ENCODE measurements around the gene ABCF1. TPM values are rescaled to one million over a fixed set of nuclear protein-coding genes. Genes with fewer than 3 reads are reported as not detected.

Gene ABCF1
- total and polyA plus RNA-seq, 9 of the 15 experiments (the other 6 are each of a cell fraction or from before 2014, with no cell fraction given): 41.6 to 193 (median 102) TPM

DNA sequence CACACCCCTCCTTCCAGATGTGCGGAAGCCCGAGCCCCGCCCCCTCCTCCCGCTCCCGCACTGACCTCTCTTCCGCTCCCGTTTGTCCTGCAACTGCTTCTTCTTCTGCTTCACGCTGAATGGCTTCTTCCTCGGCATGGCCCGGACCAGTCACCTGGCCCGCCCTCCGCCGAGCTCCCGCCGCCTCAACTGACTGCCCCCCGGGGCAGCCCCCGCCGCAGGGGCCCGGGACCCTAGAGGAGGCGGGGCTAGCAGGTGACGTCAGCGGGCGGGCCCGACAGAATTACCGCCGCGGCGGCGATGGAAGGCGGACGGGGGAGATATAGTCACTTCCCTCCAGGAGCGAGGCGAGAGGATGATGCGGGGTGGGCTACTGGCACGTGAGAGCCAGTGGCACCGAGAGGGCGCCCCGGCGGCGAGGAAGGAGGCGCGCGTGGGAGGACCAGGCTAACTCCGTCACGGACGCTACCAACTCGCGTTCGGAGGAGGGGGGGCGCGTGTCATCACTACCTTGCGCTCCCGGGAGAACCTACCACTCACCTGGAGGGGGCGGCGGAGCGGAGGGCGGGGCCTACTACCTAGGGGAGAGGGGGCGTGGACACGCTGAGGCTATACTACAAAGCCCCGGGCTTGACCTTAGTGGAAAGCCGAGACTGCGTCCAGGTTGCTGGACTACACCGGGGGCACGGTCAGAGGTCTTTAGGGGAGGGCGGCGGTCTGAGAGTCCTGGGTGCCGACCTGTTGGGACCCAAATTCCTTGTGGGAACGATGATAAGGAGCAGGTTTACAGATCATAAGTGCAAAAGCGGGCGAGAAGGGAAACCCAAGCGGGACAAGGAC is 15.0 kb upstream of the ABCF1 start, which contains the start of gene GNL1:
Gene GNL1, minus strand, starts transcription at position 424 of the 840 bp plus-strand sequence. Its CDS starts 286 bp downstream, at position 138.
- Histone ChIP-seq H3K9ac (ENCODE audit: insufficient read depth in 1 of 2, low read depth in 2 of 2, low read length in 2 of 2) (peak within 1 kb of the TSS; percentile 95 to 98), H3K36me3 (ENCODE audit: control insufficient read depth, insufficient read depth, low read length) (peaks cover 63% of the 10 kb centered on the region), H3K27ac (ENCODE audit: extremely low read depth, low read depth, low read length) (peak within 1 kb of the TSS; percentile 94), H3K9me1 (ENCODE audit: control insufficient read depth, insufficient read depth, low read length) (no peaks in the 10 kb centered on the region), H3K4me1 (replicated peaks in 1 of 2; ENCODE audit: control insufficient read depth in 2 of 2, insufficient read depth in 2 of 2, low read length in 2 of 2) (peaks cover 17 to 23% of the 10 kb centered on the region in 2 experiments; a peak in 4 of 5 replicates), H3K27me3 (ENCODE audit: control insufficient read depth in 2 of 2, insufficient read depth in 2 of 2, low read length in 2 of 2) (no peaks in the 10 kb centered on the region), H3K9me3 (replicated peaks; ENCODE audit: control insufficient read depth, insufficient read depth, low read depth, low read length) (no peaks in the 10 kb centered on the region), H2AFZ (ENCODE audit: low read depth, low read length) (peak within 1 kb of the TSS; percentile 99), H3K4me3 (peak within 1 kb of the TSS; percentile 80), H3K4me2 (ENCODE audit: insufficient read depth, low read length) (peak within 1 kb of the TSS; percentile 97), H4K20me1 (replicated peaks; ENCODE audit: control insufficient read depth, insufficient read depth, low read length) (0 out of 2 replicates have a peak, but pooled peaks cover 2% of the 10 kb centered on the region), H3K79me2 (ENCODE audit: control insufficient read depth, insufficient read depth, low read length) (peaks cover 54% of the 10 kb centered on the region)
- WGBS (ENCODE audit: insufficient coverage, low coverage, missing lambda C conversion rate): under 1% methylated on average over 64 of the region's 71 CpGs
- POLR2A ChIA-PET: interaction anchor here (0.5 to 7.1 kb wide), 14 partner anchors 8 to 163 kb away, joined by 3 to 85 read pairs (median 6); partner anchors contain the start of gene ABCF1
- peak; percentile 90 for ATAC-seq
- intact Hi-C loops (cut with micrococcal nuclease): loop anchor here (2.0 to 5.0 kb wide), 2 partner anchors 116 to 163 kb away; partner anchors contain the start of gene DHX16
- no peak for FAIRE-seq
- peak; percentile 97 to 99 (median 98) for DNase-seq (ENCODE audit: extremely low read depth in 1 of 4, low spot score in 3 of 4)
- in situ Hi-C loops (cut with MboI): no loop called here
- no TSS peak for BruUV-seq (replicated peaks)
- CTCF ChIA-PET (ENCODE audit: low intra/inter-chr PET ratio): no interaction called here
- TF ChIP-seq NFRKB (IDR thresholded peaks at IDR 0.05; ENCODE audit: low read depth) (no peak; the same call in 1 of the 2 replicates), NFXL1 (CRISPR knock-in tag; IDR thresholded peaks at IDR 0.05) (no peak), PHF20 (IDR thresholded peaks at IDR 0.05; ENCODE audit: partially characterized antibody) (no peak), MTA3 (IDR thresholded peaks at IDR 0.05; ENCODE audit: borderline replicate concordance) (peak; percentile 84), ZBTB8A (IDR thresholded peaks at IDR 0.05; ENCODE audit: partially characterized antibody) (no peak), KLF13 (tag; IDR thresholded peaks at IDR 0.05; ENCODE audit: borderline replicate concordance, low read depth) (peak; percentile 55; the same call in 1 of the 2 replicates), RBM17 (IDR thresholded peaks at IDR 0.05; ENCODE audit: borderline replicate concordance, low read depth, low read length) (no peak), HEY1 (CRISPR knock-in tag; IDR thresholded peaks at IDR 0.05; ENCODE audit: borderline replicate concordance) (no peak), ZNF41 (CRISPR knock-in tag; conservative IDR thresholded peaks at IDR 0.05) (no peak), GTF2F1 (IDR thresholded peaks at IDR 0.05; ENCODE audit: low read depth, low read length) (no peak), TAF1 (IDR thresholded peaks at IDR 0.05; ENCODE audit: control insufficient read depth, extremely low read depth, insufficient read depth, low read length, severe bottlenecking) (peak; percentile 74)
- TF ChIP-seq, protein P1, sequence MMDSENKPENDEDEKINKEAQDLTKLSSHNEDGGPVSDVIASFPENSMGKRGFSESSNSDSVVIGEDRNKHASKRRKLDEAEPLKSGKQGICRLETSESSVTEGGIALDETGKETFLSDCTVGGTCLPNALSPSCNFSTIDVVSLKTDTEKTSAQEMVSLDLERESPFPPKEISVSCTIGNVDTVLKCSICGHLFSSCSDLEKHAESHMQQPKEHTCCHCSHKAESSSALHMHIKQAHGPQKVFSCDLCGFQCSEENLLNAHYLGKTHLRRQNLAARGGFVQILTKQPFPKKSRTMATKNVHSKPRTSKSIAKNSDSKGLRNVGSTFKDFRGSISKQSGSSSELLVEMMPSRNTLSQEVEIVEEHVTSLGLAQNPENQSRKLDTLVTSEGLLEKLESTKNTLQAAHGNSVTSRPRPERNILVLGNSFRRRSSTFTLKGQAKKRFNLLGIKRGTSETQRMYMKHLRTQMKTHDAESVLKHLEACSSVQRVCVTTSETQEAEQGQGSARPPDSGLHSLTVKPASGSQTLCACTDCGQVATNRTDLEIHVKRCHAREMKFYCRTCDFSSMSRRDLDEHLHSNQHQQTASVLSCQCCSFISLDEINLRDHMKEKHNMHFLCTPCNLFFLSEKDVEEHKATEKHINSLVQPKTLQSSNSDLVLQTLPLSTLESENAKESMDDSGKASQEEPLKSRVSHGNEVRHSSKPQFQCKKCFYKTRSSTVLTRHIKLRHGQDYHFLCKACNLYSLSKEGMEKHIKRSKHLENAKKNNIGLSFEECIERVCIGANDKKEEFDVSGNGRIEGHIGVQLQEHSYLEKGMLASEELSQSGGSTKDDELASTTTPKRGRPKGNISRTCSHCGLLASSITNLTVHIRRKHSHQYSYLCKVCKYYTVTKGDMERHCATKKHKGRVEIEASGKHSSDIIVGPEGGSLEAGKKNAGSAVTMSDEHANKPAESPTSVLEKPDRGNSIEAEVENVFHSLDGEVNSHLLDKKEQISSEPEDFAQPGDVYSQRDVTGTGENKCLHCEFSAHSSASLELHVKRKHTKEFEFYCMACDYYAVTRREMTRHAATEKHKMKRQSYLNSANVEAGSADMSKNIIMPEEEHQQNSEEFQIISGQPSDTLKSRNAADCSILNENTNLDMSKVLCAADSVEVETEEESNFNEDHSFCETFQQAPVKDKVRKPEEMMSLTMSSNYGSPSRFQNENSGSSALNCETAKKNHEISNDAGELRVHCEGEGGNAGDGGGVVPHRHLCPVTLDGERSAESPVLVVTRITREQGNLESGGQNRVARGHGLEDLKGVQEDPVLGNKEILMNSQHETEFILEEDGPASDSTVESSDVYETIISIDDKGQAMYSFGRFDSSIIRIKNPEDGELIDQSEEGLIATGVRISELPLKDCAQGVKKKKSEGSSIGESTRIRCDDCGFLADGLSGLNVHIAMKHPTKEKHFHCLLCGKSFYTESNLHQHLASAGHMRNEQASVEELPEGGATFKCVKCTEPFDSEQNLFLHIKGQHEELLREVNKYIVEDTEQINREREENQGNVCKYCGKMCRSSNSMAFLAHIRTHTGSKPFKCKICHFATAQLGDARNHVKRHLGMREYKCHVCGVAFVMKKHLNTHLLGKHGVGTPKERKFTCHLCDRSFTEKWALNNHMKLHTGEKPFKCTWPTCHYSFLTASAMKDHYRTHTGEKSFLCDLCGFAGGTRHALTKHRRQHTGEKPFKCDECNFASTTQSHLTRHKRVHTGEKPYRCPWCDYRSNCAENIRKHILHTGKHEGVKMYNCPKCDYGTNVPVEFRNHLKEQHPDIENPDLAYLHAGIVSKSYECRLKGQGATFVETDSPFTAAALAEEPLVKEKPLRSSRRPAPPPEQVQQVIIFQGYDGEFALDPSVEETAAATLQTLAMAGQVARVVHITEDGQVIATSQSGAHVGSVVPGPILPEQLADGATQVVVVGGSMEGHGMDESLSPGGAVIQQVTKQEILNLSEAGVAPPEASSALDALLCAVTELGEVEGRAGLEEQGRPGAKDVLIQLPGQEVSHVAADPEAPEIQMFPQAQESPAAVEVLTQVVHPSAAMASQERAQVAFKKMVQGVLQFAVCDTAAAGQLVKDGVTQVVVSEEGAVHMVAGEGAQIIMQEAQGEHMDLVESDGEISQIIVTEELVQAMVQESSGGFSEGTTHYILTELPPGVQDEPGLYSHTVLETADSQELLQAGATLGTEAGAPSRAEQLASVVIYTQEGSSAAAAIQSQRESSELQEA (IDR thresholded peaks at IDR 0.05; ENCODE audit: low read depth): no peak

Measured in K562 (cell line).